GM19467 (cell line): ENCODE results near the gene ADGB.
A peak's percentile ranks its signal among the peaks of the same experiment; 100 is the strongest.
"Not testable (repeated sequence)": the region's sequence is repeated elsewhere in the genome, so short reads cannot be mapped to it uniquely, and the experiment has no call there.

Experiments used
- ATAC-seq: cut with Tn5 transposase; IDR thresholded peaks from one replicate; pipeline ENCODE4 v1.9.1; 2021; ENCODE audit warnings: mild to moderate bottlenecking, moderate library complexity; ENCODE audit not compliant: unreplicated experiment

The ADGB gene

GRCh38 chr6:146753306-146753705, 154.5 kb downstream of the ADGB start:
- ATAC-seq, result no peak

- no peak for ATAC-seq
Observed at GRCh38 chr6:146767632-146768031, 168.9 kb downstream of the ADGB start.

- ATAC-seq, result no peak
Observed at GRCh38 chr6:146768722-146769121, 169.9 kb downstream of the ADGB start.

GRCh38 chr6:146770275-146770964, 171.6 kb downstream of the ADGB start:
- no peak for ATAC-seq

- ATAC-seq, result no peak
Observed at GRCh38 chr6:146770965-146771735, 172.4 kb downstream of the ADGB start.

- no peak for ATAC-seq
Observed at GRCh38 chr6:146775220-146775619, 176.4 kb downstream of the ADGB start.

GRCh38 chr6:146781836-146782235, 183.1 kb downstream of the ADGB start:
- ATAC-seq, result no peak

GRCh38 chr6:146785001-146785585, 186.3 kb downstream of the ADGB start:
- ATAC-seq, result peak; percentile 88

- no peak for ATAC-seq
Observed at GRCh38 chr6:146787876-146788508, 189.2 kb downstream of the ADGB start.

- ATAC-seq, result no peak
Observed at GRCh38 chr6:146790561-146791091, 191.9 kb downstream of the ADGB start.

GRCh38 chr6:146791930-146792329, 193.2 kb downstream of the ADGB start:
- ATAC-seq, result no peak

- ATAC-seq, result not testable (repeated sequence)
Observed at GRCh38 chr6:146793218-146793617, 194.4 kb downstream of the ADGB start.

- ATAC-seq, result no peak
Observed at GRCh38 chr6:146795479-146796133, 196.8 kb downstream of the ADGB start.

GRCh38 chr6:146803167-146803566, 204.4 kb downstream of the ADGB start:
- not testable (repeated sequence) for ATAC-seq

- no peak for ATAC-seq
Observed at GRCh38 chr6:146803601-146804000, 204.8 kb downstream of the ADGB start.

GRCh38 chr6:146805546-146806325, 207.0 kb downstream of the ADGB start:
- no peak for ATAC-seq

GRCh38 chr6:146809014-146809413, 210.2 kb downstream of the ADGB start:
- ATAC-seq, result not testable (repeated sequence)

- ATAC-seq, result not testable (repeated sequence)
Observed at GRCh38 chr6:146812811-146813321, 214.1 kb downstream of the ADGB start.

GRCh38 chr6:146813554-146813953, 214.8 kb downstream of the ADGB start:
- ATAC-seq, result no peak
